Activated naive CD4-positive, alpha-beta T cell treated with anti-CD3 and anti-CD28 coated beads, Interleukin-2, amount 50 U/mL, for 16 hours (primary cell): ENCODE results near the gene BRDT.

ENCODE experiments used
- DNase-seq: peaks from one replicate; pipeline ENCODE4 v3.0.0-alpha.2; 2020

Gene BRDT

GRCh38 chr1:91949356-91949699, at the start of gene BRDT:
TSS of gene BRDT (plus strand) at chr1:91949401. CDS start at chr1:91962755, 13,354 bp downstream.
- no peak for DNase-seq

DNA sequence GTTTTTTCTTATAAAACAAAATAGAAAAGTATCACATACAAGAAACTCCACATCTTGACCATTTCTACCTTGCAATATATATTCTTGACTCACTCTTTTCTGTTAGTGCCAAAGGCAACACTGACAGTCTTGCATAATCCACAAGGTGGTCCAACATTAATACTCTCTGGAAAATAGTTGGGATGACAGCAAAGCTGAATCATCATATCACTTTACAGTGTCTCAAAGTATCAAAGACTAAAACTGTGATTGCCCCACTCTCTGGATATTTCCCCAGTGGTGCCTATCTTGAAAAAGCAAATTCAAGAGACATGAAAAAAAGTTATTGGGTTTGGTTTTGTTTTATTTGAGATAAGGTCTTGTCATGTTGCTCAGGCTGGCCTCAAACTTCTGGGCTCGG, 48.6 kb upstream of the BRDT start:
- no peak for DNase-seq

DNA sequence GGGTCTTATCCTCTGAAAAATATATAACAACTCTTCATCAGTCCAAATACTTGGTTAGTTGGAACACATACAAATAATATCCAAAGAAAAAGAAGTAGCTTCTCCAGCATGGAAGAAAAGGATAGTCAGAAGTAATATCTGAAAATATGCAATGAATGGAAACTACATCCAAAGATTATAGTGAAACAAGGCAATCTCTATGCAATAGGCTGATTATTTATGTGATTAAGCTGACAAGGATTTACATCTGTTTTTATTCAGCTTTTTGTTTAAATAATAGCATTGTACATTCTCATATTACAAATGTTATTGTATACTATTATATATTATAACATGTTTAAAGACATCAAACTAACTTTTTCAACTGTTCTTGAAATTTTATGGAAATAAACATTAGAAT, 48.0 kb upstream of the BRDT start:
- DNase-seq, result no peak

GRCh38 chr1:91912266-91912665, 36.9 kb upstream of the BRDT start:
- DNase-seq, result no peak

DNA sequence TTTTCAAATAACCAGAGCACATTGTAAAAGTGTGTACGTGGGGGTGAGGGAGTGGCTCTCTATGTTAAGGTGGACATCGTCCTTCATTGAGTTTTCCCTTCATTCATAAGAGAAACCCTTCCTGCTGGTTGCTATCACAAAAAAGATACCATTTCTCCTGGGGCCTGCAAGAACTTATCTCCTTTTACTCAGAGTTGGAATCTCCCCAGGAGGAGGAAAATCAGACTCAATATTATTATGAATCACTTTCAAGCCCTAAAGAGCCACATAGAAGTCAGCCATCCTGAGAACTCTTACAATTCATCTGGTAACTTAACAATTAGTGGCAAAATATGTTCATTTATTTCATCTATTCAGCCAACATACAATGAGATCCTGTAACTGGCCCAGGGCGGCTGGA, 36.2 kb upstream of the BRDT start:
- DNase-seq, result no peak

DNA sequence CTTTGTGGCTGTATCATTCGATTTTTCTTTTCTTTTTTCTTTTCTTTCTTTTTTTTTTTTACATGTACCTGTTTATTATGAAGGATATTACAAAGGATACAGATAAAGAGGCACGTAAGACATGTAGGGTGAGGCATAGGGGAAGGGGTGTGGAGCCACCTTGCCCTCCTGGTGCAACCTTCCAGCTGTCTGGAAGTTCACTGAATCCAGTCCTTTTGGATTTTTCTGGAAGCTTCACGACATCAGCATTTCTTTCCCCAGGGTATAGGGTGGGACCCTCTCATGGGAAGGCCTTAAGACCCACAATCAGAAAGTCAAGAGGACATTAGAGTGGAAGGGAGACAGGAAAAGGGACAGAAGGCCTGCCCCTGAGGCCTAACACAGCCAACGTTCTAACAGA, 33.2 kb upstream of the BRDT start:
- no peak for DNase-seq

DNA sequence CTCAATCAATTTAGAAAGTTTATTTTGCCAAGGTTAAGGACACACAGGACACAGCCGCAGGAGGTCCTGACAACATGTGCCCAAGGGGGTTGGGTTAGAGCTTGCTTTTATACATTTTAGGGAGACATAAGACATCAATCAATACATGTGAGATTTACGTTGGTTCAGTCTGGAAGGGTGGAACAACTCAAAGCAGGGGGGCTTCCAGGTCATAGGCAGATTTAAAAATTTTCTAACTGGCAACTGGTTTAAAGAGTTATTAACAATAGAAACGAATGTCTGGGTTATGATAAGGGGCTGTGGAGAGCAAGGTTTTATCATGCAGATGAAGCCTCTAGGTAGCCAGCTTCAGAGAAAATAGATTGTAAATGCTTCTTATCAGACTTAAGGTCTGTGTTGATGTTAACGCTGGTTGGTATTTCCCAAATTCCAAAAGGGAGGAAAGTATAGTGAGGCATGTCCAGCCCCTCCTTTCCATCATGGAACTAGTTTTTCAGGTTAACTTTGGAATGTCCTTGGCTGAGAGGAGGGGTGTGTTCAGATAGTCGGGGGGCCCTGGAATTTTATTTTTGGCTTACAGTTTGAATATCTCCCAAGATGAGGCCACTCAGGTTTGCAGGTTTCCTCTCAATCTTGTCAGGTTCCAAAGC, 32.3 kb upstream of the BRDT start:
- no peak for DNase-seq

DNA sequence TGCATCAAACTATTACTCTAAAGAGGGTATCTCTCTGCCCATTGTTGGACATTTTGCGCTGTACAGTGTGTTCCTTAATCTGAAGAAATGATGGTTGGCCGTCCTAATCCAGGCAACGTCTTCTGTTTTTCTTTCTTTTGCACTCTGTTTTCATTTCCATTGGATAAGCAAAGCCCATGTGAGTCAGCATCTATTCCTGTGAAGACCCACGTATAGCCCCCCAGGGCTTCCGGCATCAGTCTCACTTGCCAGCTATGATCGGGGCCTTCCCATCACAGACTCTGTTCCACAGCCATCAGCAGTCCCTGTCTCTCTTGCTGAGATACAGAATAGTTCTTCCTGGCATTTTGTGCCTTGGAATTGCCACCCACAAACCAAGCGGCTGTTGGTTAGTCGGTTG, 29.2 kb upstream of the BRDT start:
- DNase-seq, result no peak

DNA sequence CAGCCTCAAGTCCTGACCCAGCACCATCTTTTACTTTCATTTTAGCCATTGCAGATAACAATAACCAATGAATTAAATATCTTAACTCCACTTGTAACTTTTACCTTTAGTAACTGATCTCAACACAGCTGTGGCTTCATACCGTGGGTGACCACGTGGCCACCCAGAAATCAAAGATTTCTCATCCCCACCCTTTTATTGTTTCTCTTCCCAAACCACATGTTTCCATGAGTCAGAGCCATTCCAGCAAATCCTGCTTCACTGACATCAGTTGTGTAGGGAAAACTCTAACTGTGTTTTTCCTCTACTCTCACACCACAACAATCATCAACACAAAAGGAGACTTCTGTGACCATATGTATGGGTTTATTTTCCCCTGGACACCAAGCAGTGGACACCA, 25.1 kb upstream of the BRDT start:
- no peak for DNase-seq

- DNase-seq, result no peak
Observed at GRCh38 chr1:91925644-91926435, 23.4 kb upstream of the BRDT start.

DNA sequence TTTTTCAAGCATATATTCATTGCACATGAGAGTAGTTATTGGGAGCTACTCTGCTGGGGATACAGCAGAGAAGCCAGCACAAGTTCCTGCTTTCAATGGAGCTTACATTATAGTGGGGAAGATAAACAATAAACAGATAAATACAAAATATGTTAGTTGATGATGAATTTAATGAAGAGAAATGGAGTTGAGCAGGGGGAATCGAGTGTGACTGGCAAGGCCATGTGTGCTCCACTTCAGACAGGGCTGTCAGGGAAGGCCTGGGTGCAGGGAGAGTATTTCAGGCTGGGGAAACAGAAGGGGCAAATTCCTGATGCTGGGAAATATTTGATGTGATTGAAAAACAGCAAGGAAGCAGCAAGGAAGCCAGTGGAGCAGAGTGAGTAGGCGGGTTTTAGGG, 21.2 kb upstream of the BRDT start:
- DNase-seq, result no peak

DNA sequence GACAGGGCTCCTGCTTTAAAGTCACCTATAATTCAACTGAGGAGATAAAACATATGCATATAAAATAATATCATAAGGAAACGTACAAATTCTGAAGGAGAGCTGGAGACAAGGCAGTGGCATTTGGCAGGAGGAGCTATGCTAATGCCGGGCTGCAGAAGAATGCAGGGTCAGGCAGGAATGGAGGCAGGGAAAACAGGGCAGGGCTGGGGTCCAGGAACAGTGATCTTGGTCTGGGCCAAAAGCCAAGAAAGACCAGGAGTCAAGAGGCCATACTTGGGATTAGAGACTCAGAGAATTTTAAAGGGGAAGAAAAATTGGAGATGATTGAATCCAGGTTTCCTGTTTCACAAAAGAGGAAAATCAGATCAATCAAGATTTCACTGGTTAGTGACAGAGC, 20.0 kb upstream of the BRDT start:
- no peak for DNase-seq

DNA sequence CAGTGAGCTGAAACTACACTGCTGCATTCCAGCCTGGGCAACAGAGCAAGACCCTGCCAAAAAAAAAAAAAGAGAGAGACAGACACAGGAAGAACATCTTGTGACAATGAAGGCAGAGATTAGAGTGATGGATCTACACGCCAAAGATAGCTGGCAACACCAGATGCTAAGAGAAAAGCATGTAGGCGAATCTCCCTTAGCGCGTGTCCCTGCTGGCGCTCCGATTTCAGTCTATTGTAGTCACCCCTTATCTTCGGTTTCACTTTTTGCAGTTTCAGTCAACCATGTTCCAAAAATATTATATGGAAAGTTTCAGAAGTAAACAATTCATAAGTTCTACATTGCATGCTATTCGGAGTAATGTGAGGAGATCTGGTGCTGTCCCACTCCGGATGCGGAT, 11.6 kb upstream of the BRDT start:
- DNase-seq, result no peak

GRCh38 chr1:91940496-91940895, 8.7 kb upstream of the BRDT start:
- no peak for DNase-seq

- no peak for DNase-seq
Observed at GRCh38 chr1:91944087-91944486, 5.1 kb upstream of the BRDT start.

GRCh38 chr1:91948097-91948496, 1.1 kb upstream of the BRDT start:
- no peak for DNase-seq

DNA sequence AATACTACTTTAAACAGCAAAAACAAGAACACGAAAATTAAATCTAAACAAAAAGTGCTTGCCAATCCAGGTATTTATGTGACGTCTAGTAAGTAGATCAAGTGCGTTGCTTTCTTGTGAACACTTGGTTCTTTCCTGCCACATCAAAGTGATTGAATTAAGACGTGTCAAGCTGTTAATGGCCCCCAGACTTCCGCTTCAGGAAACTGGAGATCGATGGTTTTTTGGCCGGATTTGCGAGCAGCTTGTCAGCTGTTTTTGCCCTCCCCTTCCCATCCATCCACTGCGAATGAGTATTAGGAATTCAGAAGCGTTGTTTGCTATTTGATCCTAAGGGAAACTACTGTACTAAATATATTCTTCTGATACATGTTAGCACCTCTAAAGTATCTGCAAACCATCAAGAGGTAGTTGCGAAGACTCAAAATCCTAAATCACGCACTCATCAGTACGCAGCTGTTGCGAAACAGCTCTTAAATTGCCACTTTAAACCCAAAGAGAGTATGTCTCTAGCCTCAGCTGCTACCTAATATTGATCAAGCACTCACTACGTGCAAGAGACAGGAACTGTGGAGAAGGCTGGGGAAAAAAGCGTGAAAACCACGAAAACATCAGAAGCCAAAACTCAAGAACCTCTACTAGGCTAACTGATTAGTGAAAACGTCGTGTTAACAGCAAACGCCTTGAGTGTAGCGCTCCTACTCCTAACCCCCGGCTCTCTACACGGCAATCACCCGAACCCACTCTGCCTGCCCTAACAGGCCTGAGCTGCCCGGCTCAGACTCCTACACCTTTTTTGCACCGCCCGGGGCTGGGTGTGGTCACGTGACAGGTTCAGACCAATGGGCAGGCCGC, 473 bp upstream of the BRDT start:
- no peak for DNase-seq

- no peak for DNase-seq
Observed at GRCh38 chr1:91952187-91952586, 3.0 kb downstream of the BRDT start.

DNA sequence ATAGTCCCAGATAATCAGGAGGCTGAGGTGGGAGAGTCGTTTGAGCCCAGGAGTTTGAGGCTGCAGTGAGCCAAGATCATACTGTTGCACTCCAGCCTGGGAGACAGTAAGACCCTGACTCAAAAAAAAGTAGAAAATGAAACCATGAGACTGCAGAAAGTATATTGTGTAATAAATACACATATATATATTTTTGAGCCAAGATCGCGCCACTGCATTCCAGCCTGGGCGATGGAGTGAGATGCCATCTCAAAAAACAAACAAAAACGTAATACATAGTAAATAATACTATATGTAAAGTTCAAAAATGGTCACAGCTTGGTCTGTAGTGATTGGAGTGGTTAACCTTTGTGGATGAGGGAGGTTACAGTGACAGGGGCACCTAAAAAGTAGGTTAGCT, 9.7 kb downstream of the BRDT start:
- DNase-seq, result no peak

DNA sequence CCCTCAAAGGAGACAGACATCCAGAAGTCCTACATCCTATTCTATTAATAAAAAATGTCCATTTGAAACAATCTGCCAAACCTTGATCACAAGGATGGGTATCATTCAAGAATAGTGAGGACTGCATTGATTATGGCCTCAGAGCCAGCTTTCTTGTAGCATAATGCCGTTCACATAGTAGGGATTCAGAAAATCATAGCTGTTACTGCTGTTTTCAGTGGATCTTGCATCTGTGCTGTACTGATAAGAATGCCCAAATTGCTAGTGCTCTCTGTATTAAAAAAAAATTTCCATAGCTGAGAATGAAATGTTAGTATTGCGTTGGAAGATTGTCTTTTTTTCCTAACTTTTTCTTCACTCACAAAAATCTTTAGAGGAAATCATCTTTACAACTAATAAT, 19.1 kb downstream of the BRDT start:
- DNase-seq, result no peak

- DNase-seq, result no peak
Observed at GRCh38 chr1:91979383-91979782, 30.2 kb downstream of the BRDT start.

DNA sequence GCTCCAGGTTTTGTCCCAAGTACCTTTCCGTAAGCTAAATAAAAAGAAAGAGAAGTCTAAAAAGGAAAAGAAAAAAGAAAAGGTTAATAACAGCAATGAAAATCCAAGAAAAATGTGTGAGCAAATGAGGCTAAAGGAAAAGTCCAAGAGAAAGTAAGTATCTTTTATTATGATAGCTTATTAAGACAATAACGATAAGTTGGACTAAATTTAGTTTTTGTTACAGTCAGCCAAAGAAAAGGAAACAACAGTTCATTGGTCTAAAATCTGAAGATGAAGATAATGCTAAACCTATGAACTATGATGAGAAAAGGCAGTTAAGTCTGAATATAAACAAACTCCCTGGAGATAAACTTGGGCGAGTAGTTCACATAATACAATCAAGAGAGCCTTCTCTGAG, 31.5 kb downstream of the BRDT start:
- no peak for DNase-seq

- DNase-seq, result no peak
Observed at GRCh38 chr1:91981996-91982609, 32.9 kb downstream of the BRDT start.

DNA sequence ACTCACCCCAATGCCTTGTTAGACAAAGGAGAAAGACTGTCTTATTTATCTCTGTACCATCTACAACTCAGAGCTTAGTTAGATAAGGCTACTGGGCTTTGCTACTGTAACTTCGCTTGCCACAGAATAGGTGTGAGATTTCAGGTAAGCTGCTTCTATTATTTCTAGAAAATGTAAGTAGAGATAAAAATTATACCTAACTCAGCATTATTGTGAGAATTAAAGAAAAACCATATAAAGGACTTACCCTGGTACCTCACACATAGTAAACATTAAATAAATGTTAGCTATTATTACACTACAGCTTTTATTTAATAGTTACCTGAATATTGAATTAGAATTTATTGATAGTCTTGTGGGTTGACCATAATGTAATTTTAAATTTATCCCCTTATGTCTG, 44.1 kb downstream of the BRDT start:
- DNase-seq, result no peak
